Vagina (tissue), 2 donors: ENCODE measurements around the gene DCDC2. TPM values are rescaled to one million over a fixed set of nuclear protein-coding genes. Genes with fewer than 3 reads are reported as not detected.
"Not testable (repeated sequence)": the region's sequence is repeated elsewhere in the genome, so short reads cannot be mapped to it uniquely, and the experiment has no call there.

Experiments used
- DNase-seq, 2 donors: peaks; one replicate each; pipeline ENCODE4 v3.0.0-alpha.2; 2017; ENCODE audit errors: extremely low spot score in 2 of 2
- H3K27ac ChIP-seq: fragments of 200-600 bp; sonication (generic); one replicate; pipeline ENCODE4 v1.5.1; 2019
- H3K27me3 ChIP-seq: fragments of 200-600 bp; sonication (generic); one replicate; pipeline ENCODE4 v1.5.1; 2019
- H3K36me3 ChIP-seq, 2 donors: fragments of 200-600 bp; sonication (generic); one replicate each; pipeline ENCODE4 v1.5.1; 2017 to 2019
- H3K4me1 ChIP-seq: fragments of 200-600 bp; sonication (generic); one replicate; pipeline ENCODE4 v1.5.1; 2019
- H3K4me3 ChIP-seq, 2 donors: fragments of 200-600 bp; sonication (generic); 1 replicate in 1 of 2; 2 replicates in 1 of 2; pipeline ENCODE4 v1.5.1; 2016 to 2019
- H3K9me3 ChIP-seq: fragments of 200-600 bp; sonication (generic); one replicate; pipeline ENCODE4 v1.5.1; 2019
- POLR2A ChIP-seq, 2 donors: fragments of 450-650 bp; IDR thresholded peaks; one replicate each; pipeline ENCODE4 v1.6.1; 2017; ENCODE audit warnings: antibody characterized with exemption in 2 of 2, mild to moderate bottlenecking in 2 of 2, moderate library complexity in 2 of 2
- POLR2AphosphoS5 ChIP-seq, 2 donors: sonication (generic); formaldehyde crosslinking; IDR thresholded peaks; one replicate each; pipeline ENCODE4 v1.9.0; 2017; ENCODE audit warnings: antibody characterized with exemption in 2 of 2, mild to moderate bottlenecking in 2 of 2, low read depth in 1 of 2; ENCODE audit not compliant: insufficient read depth in 1 of 2
- intact Hi-C: fragments of 100-400 bp; cut with DNase I; formaldehyde crosslinking; loops from one replicate; pipeline ENCODE4 v1.15.1; 2023
- total RNA-seq: library from RNA; depleted of rRNA; stranded (reverse); fragments of >200 nt; gene quantifications from one replicate; pipeline ENCODE4 v1.2.3, GENCODE V29; 2016
- TF ChIP-seq, protein P1 (sequence below), 3 experiments: fragments of 450-650 bp in 2 of 3; fragments of 200-600 bp in 1 of 3; sonication (generic) in 1 of 3; IDR thresholded peaks; one replicate each; pipeline ENCODE4 v1.5.1; 2017 to 2019; ENCODE audit warnings: antibody characterized with exemption in 3 of 3, mild to moderate bottlenecking in 2 of 3, moderate library complexity in 2 of 3

The DCDC2 gene
- total RNA-seq, 1 donor from 2014 or later = not detected

GRCh38 chr6:24313251-24314141 is 44.4 kb downstream of the DCDC2 start:
- TF ChIP-seq POLR2AphosphoS5 (IDR thresholded peaks at IDR 0.05; ENCODE audit: insufficient read depth in 1 of 2, low read depth in 1 of 2) = no peak
- TF ChIP-seq POLR2A (IDR thresholded peaks at IDR 0.05) = no peak
- TF ChIP-seq, protein P1, sequence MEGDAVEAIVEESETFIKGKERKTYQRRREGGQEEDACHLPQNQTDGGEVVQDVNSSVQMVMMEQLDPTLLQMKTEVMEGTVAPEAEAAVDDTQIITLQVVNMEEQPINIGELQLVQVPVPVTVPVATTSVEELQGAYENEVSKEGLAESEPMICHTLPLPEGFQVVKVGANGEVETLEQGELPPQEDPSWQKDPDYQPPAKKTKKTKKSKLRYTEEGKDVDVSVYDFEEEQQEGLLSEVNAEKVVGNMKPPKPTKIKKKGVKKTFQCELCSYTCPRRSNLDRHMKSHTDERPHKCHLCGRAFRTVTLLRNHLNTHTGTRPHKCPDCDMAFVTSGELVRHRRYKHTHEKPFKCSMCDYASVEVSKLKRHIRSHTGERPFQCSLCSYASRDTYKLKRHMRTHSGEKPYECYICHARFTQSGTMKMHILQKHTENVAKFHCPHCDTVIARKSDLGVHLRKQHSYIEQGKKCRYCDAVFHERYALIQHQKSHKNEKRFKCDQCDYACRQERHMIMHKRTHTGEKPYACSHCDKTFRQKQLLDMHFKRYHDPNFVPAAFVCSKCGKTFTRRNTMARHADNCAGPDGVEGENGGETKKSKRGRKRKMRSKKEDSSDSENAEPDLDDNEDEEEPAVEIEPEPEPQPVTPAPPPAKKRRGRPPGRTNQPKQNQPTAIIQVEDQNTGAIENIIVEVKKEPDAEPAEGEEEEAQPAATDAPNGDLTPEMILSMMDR (IDR thresholded peaks at IDR 0.05) = no peak
- no peak overlapping the region for H3K4me3 ChIP-seq
- DNase-seq = no peak
- H3K27ac ChIP-seq = no peak overlapping the region
- no peaks in the 10 kb centered on the region for H3K36me3 ChIP-seq
- H3K27me3 ChIP-seq = no peaks in the 10 kb centered on the region
- H3K4me1 ChIP-seq = no peaks in the 10 kb centered on the region
- intact Hi-C loops = no loop called here
- H3K9me3 ChIP-seq = no peaks in the 10 kb centered on the region

DNA sequence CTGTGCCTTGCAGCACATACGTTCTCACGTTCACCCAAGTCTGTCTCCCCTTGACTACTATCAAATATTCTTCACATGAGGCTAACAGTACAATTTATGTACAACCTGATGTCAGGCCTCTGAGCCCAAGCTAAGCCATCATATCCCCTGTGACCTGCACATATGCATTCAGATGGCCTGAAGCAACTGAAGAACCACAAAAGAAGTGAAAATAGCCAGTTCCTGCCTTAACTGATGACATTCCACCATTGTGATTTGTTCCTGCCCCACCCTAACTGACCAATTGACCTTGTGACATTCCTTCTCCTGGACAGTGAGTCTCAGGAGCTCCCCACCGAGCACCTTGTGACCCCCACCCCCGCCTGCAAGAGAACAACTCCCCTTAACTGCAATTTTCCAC is 46.1 kb downstream of the DCDC2 start:
- H3K27me3 ChIP-seq, H3K9me3 ChIP-seq, H3K4me3 ChIP-seq, intact Hi-C loops, H3K27ac ChIP-seq, DNase-seq, H3K36me3 ChIP-seq, H3K4me1 ChIP-seq: not testable (repeated sequence)

- TF ChIP-seq, protein P1 (IDR thresholded peaks at IDR 0.05) = no peak
- TF ChIP-seq POLR2AphosphoS5 (IDR thresholded peaks at IDR 0.05; ENCODE audit: insufficient read depth in 1 of 2, low read depth in 1 of 2) (no peak), POLR2A (IDR thresholded peaks at IDR 0.05) (no peak)
- Histone ChIP-seq H3K36me3 (no peaks in the 10 kb centered on the region), H3K27ac (no peak overlapping the region), H3K4me1 (no peaks in the 10 kb centered on the region), H3K27me3 (no peaks in the 10 kb centered on the region), H3K4me3 (no peak overlapping the region), H3K9me3 (no peaks in the 10 kb centered on the region)
- intact Hi-C loops = no loop called here
- DNase-seq = no peak
Observed at GRCh38 chr6:24307881-24308280, 50.0 kb downstream of the DCDC2 start.

GRCh38 chr6:24306936-24307335 is 50.9 kb downstream of the DCDC2 start:
- no peak for DNase-seq

DNA sequence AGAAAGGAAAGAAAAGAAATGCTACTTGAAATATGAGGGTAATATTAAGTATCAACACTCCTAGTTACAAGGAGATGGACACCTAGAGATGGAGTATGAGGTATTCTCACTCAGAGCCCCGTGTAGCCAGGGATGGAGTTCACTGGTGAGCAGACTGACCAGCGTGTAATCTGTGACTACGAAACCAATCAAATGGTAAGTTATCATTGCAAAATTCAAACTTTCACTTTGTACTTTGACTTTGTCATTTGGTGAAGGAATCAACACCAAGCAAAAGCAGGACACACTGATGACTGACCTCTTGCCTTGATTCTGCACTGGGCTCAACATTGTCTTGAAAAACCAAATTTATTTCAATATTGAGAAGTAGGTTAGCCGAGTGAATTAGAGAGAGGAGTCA is 51.8 kb downstream of the DCDC2 start:
- DNase-seq = no peak
- H3K9me3 ChIP-seq = no peaks in the 10 kb centered on the region
- TF ChIP-seq, protein P1 (IDR thresholded peaks at IDR 0.05) = no peak
- TF ChIP-seq POLR2AphosphoS5 (IDR thresholded peaks at IDR 0.05; ENCODE audit: insufficient read depth in 1 of 2, low read depth in 1 of 2) (no peak), POLR2A (IDR thresholded peaks at IDR 0.05) (no peak)
- intact Hi-C loops = no loop called here
- H3K27ac ChIP-seq = no peak overlapping the region
- no peaks in the 10 kb centered on the region for H3K36me3 ChIP-seq
- H3K4me3 ChIP-seq = no peak overlapping the region
- no peaks in the 10 kb centered on the region for H3K4me1 ChIP-seq
- no peaks in the 10 kb centered on the region for H3K27me3 ChIP-seq

More at GRCh38 chr6:24306936-24307335, 50.9 kb downstream of the DCDC2 start:
- Histone ChIP-seq H3K27me3 (no peaks in the 10 kb centered on the region), H3K27ac (no peak overlapping the region), H3K36me3 (no peaks in the 10 kb centered on the region), H3K4me3 (no peak overlapping the region), H3K9me3 (no peaks in the 10 kb centered on the region), H3K4me1 (no peaks in the 10 kb centered on the region)
- intact Hi-C loops = no loop called here
- no peak for TF ChIP-seq POLR2AphosphoS5 (IDR thresholded peaks at IDR 0.05; ENCODE audit: insufficient read depth in 1 of 2, low read depth in 1 of 2)
- TF ChIP-seq, protein P1 (IDR thresholded peaks at IDR 0.05) = no peak
- no peak for TF ChIP-seq POLR2A (IDR thresholded peaks at IDR 0.05)
